Raji (cell line): ENCODE results near the gene N4BP2.

Source experiments
- POLR2A ChIP-seq: IDR thresholded peaks from 2 replicates; pipeline ENCODE4 v1.6.1; 2011; ENCODE audit warnings: low read depth, low read length, control low read depth; ENCODE audit not compliant: insufficient read depth

N4BP2 gene

DNA sequence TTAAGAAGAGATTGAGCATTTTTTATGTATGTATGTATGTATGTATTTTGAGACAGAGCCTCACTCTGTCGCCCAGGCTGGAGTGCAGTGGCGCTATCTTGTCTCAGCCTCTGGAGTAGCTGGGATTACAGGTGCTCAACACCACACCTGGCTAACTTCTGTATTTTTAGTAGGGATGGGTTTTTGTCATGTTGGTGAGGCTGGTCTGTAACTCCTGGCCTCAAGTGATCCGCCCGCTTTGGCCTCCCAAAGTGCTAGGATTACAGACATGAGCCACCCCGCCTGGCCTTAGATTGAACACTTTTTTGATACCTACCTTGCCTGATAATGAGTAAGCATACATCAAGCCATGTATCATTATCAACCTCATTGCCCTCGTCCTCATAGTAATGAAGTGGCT, 2.7 kb downstream of the N4BP2 start:
- TF ChIP-seq POLR2A = no peak

DNA sequence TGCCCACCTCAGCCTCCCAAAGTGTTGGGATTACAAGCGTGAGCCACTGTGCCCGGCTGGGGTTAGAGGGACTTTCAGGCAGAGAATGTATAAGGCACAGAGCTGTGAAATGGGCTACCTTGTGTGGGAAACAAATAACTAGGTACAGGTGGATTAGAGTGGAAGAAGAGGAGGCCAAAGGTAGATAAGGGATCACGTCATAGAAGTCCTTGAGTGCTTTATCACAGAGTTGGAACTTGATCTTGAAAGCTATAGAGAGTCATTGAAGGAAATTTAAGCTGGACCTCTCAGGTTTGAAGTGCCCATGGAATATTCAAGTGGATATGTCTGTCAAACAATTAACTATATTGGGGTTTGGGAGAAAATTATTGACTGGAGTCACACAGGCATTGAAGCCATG, 8.4 kb downstream of the N4BP2 start:
- no peak for TF ChIP-seq POLR2A

- TF ChIP-seq POLR2A = no peak
These were observed 10.0 kb downstream of the N4BP2 start for GRCh38 chr4:40066651-40067050.

DNA sequence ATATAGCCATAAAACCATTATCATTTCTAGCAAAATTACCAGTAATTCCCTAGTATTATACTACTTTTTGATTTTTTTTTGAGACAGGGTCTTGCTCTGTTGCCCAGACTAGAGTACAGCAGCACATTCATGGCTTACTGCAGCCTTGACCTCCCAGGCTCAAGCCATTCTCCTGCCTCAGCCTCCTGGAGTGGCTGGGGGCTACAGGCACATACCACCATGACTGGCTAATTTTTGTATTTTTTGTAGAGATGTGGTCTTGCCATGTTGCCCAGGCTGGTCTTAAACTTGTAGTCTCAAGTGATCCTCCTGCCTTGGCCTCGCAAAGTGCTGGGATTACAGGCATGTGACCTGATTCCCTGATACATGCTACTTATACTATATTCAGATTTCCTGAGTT, 13.7 kb downstream of the N4BP2 start:
- no peak for TF ChIP-seq POLR2A

GRCh38 chr4:40086421-40086820, 29.8 kb downstream of the N4BP2 start:
- TF ChIP-seq POLR2A = no peak

GRCh38 chr4:40087799-40088366, 31.2 kb downstream of the N4BP2 start:
- no peak for TF ChIP-seq POLR2A

GRCh38 chr4:40099010-40099409, 42.4 kb downstream of the N4BP2 start:
- no peak for TF ChIP-seq POLR2A

GRCh38 chr4:40112027-40112792, 55.6 kb downstream of the N4BP2 start:
- no peak for TF ChIP-seq POLR2A

DNA sequence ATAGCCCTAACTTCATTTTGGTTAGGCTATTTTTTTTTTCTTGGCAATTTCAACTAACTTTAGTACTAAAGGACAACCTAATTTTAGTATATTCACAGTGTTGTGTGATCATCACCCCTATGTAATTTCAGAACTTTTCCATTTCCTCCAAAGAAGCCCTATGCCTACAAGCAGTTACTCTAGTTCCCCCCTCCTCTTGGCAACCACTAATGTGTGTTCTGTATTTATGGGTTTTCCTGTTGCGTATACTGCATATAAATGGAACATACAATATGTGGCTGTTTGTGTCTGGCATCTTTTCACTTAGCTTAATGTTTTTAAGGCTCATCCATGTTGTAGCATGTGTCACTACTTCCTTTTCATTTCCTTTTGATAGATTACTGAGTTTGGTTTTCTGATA, 57.6 kb downstream of the N4BP2 start:
- TF ChIP-seq POLR2A = no peak

- TF ChIP-seq POLR2A = no peak
These were observed 62.2 kb downstream of the N4BP2 start for GRCh38 chr4:40118861-40119260.

DNA sequence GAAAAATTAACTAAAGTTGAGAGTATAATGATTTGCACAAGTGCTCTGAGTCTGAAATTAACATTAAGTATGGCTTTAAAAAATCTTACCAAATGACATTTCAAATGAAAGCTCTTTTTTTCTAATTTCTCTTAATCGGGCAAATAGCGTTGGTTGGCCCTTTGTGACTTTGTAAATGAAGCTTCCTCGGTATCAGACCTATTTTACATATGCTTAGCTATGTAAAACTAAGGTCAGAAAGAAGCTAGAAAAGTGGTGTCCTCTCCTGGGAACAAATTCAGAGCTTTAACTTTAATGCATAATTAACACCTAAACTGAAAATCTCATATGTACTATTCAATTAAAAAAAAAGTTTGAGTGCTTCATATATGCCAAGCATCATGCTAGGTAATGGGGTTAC, 62.7 kb downstream of the N4BP2 start:
- TF ChIP-seq POLR2A = no peak

GRCh38 chr4:40121515-40121914, 64.9 kb downstream of the N4BP2 start:
- no peak for TF ChIP-seq POLR2A

DNA sequence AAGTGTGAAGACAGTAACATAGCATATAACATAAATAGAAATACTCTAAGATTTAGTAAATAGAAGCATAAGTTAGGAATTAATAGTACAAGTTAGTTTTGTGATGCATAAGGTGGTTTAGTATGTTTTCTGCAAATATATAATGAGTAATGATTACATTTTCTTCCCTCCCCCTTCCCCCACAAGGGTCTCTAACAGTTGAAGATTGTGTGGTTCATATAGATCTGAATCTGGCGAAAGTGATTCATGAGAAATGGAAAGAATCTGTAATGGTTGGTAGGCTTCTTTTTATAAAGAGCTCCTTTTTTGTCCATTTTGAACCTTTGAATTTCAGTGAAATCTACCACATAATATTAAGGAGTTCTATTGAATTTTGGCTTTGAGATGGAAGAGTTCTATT, 66.3 kb downstream of the N4BP2 start:
- no peak for TF ChIP-seq POLR2A

DNA sequence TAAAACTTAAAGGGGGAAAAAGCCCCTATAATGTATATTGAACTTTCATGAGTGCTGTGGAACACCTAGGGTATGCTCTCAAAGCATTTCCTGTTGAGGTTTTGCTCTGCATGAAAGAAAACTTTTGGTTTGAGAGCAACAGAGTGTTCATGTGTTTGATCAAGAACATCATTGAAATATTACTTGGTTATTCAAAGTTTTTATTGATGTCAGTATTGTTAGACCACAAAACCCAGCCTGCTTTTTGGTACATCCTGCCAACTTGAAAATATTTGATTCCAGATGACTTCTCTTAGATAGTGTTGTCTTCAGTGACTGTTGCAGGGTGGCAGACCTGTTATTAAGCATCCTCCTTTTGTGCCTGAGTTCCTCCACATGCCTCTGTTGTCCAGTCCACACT, 68.0 kb downstream of the N4BP2 start:
- no peak for TF ChIP-seq POLR2A

DNA sequence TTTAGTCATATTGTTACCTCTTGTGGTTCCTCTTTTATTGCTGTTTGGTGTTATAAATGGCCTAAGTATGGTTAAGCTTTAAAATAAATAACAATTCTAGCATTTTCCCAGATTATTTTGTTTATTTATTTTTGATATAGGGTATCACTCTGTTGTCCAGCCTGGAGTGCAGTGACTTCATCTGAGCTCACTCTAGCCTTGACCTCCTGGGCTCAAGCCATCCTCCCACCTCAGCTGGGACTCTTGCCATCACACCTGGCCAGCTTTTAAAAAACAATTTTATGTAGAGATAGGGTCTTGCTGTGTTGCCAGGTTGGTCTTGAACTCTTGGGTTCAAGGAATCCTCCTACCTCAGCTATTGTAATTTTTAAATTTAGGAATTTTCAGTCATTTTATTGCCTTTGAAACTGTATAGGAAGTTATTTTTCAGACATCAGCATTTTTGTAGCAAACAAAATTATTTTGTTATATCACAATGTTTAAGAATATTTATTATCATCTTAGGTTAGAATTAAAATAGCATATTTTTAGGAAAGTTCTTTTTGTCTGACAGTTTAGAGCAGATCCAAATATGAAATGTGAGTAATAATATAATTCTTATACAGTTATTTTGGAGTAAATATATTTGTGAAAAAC, 73.9 kb downstream of the N4BP2 start:
- no peak for TF ChIP-seq POLR2A

DNA sequence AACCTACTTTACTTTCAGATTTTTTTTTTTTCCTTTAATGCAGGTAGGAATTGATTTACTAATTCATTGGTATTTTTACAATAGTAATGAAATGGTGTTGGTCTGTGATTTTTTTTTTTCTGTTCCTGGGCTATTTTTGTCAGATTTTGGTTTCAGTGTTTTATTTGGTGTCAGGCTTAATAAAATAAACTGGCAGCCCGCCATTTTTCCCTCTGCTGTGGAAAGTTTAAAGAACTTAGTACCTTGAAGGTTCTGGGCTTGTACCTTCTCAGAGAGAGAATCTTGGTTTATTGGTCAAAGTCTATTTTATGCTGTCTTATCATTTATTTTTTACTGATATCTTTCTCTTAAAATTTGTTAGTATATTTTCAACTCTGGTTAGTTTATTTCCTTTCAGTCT, 76.2 kb downstream of the N4BP2 start:
- no peak for TF ChIP-seq POLR2A
